ENCODE data around the gene SNRNP27.

SNRNP27 gene

GRCh38 chr2:69917852-69918251 is 24.1 kb downstream of the SNRNP27 start:
- DNase-seq, result no peak

GRCh38 chr2:69918401-69918800 is 24.6 kb downstream of the SNRNP27 start:
- no peak for DNase-seq

DNA sequence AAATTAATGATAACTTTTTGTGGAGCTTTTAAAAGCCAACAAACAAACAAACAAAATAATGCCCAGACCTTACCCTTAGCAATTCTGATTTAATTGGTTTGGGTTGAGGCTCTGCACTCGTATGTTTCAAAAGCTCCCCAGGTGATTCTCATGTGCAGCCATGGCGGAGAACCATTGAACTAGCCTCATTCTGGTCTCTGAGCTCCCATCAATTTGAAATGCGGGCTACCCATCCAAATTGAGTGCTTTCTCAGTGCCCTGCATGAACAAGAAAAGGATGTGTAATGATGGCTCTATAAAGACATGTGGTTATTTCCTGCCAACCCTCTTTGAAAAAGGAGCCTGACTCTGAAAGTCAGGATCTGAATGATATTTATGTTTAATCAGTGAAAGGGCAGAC is 29.4 kb downstream of the SNRNP27 start:
- DNase-seq, result no peak

DNA sequence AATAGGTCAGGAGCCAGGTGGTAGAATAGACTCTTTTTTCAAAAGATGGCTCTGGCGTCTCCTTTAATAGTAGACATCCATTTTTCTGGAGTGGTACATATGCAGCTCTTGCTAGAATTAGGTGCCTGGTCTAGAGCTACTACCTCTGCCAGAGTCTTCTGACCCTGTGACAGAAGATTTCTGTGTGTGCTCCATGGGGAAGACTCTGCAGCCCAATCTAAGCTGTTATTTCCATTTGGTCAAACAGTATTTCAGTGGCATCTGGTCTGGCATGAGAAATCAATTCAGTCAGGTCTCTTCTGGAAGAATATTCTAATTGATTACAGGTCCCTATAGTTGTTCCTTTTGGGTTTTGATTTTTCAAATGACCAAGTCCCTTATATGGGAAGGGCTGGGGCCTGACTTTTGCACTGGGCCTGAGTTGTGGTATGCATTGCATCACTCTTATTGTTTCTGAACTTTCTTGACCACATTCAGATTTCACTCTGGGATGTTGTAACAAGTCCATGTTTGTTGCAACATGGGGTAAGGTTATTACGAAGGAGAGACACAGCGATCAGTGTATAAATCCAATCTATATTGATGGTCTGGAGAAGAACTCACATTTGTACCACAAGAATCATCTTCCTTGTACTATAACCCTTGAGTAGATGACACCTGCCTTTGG is 33.2 kb downstream of the SNRNP27 start:
- DNase-seq, result no peak

DNA sequence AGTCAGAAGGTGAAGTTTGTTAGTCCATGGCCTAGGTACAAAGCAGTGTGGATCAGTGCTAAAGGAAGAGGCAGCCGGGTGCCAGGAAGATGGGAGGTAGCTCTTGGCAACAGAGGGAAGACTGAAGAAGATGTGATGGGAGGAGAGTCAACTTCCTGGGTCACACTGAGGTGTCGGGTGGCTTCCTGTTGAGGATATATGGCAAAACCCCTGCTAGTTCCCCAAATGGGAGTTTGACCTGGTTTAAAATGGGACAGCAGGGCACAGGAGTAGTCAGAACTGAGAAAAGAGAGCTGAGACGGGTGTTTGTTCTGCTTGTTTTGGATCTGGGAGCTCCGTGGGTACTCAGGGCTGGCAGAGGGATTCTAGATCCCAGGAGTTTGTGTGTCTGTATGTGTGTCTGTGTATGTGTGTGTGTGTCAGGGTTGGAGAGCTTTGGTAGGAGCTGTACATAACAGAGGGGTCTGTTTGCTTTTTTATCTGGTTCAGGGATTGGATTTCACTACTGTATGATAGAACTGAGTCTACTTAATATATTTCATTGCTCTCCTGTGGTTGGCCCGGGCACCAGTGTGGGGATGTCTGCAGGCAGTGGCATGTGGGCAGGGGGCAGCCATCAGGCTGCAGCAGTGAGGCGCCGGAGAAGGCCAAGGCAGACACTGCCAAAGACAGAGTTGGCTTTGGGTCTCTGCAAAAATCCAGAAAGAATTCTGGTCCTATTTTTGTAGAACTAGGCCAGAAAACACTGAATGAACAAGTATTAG is 38.3 kb downstream of the SNRNP27 start:
- DNase-seq, result no peak

- DNase-seq, result no peak
Measured at GRCh38 chr2:69932596-69932922, 38.8 kb downstream of the SNRNP27 start.

DNA sequence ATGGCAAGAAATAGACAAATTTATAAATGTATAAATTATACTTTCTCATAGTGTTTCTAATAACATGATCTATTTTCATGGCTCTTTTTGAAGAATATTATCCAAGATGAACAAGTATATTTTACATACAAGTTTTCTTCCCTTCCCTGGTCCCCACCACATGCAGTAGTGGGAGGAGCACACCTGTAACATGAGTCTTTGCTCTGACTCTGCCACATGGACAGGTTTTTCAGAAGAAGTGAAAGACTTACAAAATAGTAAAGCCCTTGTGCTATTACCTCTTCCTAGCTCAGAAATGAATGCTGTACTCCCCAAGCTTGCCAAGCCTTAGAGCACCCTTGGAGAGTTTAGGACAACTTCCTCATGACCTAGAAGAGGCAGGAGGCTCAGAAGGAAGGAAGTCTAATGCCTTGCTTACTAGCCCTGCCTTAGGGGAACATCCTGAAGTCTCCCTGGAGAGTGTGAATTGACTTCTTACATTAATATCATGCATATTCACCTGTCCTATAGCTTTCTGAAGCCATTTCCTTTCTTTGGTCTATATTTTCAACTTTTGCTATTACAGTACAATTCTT is 39.6 kb downstream of the SNRNP27 start:
- no peak for DNase-seq

GRCh38 chr2:69933839-69934613 is 40.3 kb downstream of the SNRNP27 start:
- DNase-seq, result no peak

- no peak for DNase-seq
Measured at GRCh38 chr2:69934614-69934908, 40.8 kb downstream of the SNRNP27 start.

DNA sequence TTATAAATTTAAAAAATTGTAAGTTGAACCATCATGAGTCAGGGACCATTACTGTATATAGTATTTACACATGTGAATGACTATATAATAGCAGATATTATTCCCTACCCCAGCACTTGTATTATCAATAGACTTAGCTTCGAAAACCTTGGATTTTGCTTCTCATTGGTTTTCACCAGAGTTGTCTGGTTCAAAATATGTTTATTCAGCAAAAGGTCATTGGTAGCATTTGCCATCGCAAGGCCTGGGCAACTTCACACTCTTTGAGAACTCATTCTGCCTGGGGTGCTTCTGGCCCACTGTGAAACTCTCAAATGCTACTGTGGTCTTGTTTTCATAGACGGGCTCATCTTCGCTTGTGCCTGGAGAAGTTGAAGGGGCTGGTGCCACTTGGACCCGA is 41.3 kb downstream of the SNRNP27 start:
- no peak for DNase-seq

DNA sequence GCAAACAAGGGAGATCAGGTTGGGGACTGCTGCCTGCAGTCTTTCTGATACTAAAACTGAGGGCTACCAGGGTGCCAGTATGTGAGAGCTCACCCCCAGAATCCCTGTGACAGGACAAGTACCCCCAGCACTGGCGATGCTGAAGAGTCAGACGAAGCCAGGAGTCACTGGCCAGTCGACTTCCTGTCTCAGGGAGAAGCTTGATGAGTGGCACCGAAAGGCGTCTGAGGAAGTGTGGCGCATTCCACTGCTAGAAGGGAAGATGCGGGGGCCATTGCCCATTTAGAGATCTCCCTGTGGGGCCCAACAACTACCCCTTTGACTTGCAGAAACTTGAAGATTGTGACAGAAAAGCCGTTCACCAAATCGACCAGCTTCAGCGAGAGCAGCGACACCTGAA is 43.1 kb downstream of the SNRNP27 start:
- no peak for DNase-seq

DNA sequence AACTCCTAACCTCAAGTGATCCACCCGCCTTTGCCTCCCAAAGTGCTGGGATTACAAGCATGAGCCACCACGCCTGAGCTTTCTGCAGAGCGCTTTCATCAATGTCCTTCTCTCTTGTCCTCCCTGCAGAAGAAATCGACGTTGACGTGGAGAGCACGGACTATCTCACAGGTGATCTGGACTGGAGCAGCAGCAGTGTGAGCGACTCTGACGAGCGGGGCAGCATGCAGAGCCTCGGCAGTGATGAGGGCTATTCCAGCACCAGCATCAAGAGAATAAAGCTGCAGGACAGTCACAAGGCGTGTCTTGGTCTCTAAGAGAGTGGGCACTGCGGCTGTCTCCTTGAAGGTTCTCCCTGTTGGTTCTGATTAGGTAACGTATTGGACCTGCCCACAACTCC is 44.2 kb downstream of the SNRNP27 start:
- DNase-seq, result no peak

GRCh38 chr2:69939722-69940121 is 46.0 kb downstream of the SNRNP27 start:
- DNase-seq, result no peak

DNA sequence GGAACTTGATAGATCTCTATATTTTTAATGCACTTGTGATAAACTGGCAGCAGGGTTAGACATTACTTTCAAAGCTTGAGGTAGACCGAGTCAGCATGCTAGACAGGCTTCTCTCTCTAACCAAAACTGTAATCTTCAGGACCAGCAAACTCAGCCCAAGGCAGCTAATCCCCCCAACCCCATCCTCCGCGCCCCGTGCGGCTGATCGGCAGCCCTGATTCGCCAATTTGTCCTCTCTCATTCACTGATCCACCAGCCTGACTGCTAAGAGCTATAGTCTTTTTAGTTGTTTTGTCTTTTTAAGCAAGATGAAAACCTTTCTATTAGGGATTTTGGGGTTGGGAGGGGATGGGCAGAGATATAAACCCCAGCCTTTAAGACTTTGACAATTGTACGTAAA is 46.9 kb downstream of the SNRNP27 start:
- no peak for DNase-seq

- no peak for DNase-seq
Measured at GRCh38 chr2:69943000-69943842, 49.5 kb downstream of the SNRNP27 start.

DNA sequence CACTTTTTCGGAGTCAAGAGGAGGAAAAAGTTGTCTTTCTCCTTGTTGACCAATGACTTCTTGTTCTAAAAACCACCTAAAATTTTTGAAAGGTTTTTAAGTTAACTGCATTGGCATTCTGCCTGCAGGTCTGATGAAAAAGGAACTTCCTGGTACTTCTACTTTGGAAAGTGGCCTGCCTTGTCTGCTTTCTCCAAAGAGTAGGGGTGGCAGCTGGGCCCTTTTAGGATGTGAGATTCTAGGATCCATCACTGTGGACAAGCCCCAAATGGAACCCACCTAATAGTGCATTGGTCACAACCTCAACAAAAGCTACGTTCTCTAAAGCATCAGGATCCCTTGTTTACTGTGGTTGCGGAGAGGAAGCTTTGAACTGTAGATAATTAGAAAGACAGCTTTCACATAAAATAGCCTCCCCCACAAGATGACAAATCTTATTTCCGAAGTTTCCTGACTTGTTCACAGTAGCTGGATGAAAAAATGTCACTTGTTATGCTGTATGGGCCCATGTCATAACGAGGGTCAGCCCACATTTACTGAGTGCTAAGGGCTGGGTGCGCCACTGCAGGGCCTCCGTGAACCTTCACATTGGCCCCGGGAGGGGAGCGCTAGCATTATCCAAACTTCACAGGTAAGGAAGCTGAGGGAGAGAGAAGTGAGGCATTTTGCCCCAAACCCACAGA is 50.2 kb downstream of the SNRNP27 start:
- DNase-seq, result no peak

DNA sequence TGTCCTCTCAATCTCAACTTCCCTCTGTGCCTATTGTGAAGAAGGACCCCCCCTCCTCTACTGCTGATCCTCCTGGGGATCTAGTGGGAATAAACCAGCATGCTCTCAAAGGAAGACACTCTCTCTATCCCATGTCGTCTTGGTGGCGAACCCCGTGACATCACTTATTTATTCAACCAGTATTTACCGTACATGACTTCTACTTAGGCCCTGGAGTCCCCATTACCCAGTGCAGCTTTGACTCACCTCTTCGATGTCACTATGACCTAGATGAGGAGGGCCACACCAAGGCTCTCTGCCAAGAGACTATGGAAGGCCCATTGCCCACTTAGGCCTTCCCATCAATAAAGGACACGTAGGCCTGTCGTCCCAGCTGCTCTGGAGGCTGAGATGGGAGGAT is 51.0 kb downstream of the SNRNP27 start:
- no peak for DNase-seq

GRCh38 chr2:69945441-69945840 is 51.7 kb downstream of the SNRNP27 start:
- DNase-seq, result peak; percentile 42

- no peak for DNase-seq
Measured at GRCh38 chr2:69945941-69946340, 52.2 kb downstream of the SNRNP27 start.

GRCh38 chr2:69946351-69947324 is 52.9 kb downstream of the SNRNP27 start:
- DNase-seq, result peak; percentile 66

DNA sequence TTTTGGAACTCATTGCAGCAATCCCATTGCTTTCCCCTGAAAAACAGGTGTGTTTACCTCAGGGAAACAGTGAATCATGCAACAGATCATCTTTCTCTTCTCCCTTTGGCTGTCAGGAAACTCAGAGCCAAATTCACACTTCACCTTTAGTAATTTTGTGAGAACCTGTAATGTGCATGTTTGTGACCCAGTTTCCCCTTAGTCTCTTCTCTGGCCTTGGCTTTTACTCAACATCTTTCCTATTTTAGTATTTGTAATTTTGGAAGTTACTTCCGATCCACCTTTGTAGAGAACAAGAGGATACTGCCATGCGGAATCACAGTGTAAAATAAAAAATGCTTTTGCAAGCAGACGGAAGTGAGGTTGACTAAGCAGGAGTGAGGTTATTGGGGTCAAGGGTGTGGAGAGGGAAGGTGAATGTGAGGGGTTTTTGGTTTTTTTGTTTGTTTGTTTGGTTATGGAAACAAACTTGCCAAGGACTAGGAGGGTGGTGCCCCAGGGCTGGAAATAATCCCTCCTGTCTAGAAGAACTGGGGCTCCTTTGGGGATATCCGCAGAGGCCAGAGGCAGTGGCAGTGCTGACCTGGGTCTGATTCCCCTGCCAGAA is 53.7 kb downstream of the SNRNP27 start:
- DNase-seq, result no peak
